ENCODE data around the gene PRKAG1. TPM values are rescaled to one million over a fixed set of nuclear protein-coding genes. Genes with fewer than 3 reads are reported as not detected.

PRKAG1 gene
- total RNA-seq, 1 experiment from 2014 or later = 66.5 TPM

- Histone ChIP-seq H3K9me3 (ENCODE audit: low read length) (no peaks in the 10 kb centered on the region), H3K4me1 (ENCODE audit: insufficient read depth, low read length) (peaks cover 20% of the 10 kb centered on the region), H3K9ac (ENCODE audit: low read length) (no peak overlapping the region), H3F3A (ENCODE audit: low read length, unreplicated experiment) (no peaks in the 10 kb centered on the region), H3K4me3 (ENCODE audit: low read length) (no peak overlapping the region), H3K79me2 (ENCODE audit: low read length) (peaks cover 9% of the 10 kb centered on the region), H3K27ac (ENCODE audit: low read length) (peak overlapping the region; percentile 27), H3K9me2 (replicated peaks; ENCODE audit: low read length) (no peaks in the 10 kb centered on the region), H3K4me2 (ENCODE audit: low read length) (peak overlapping the region; percentile 48), H3K36me3 (ENCODE audit: low read depth, low read length) (no peaks in the 10 kb centered on the region), H4K20me1 (ENCODE audit: low read length) (no peaks in the 10 kb centered on the region), H2AFZ (ENCODE audit: low read length) (peak overlapping the region; percentile 29; the same call in 1 of the 2 replicates), H3K27me3 (ENCODE audit: low read length) (no peaks in the 10 kb centered on the region)
- TF ChIP-seq EZH2 (IDR thresholded peaks at IDR 0.05; ENCODE audit: low read length, unreplicated experiment) = no peak
- TF ChIP-seq CTCF (conservative IDR thresholded peaks at IDR 0.05; ENCODE audit: low read depth, low read length) = no peak
- TF ChIP-seq EZH2phosphoT487 (IDR thresholded peaks at IDR 0.05; ENCODE audit: borderline replicate concordance, low read length) = no peak
- intact Hi-C loops (cut with micrococcal nuclease) = no loop called here
- ChIA-PET POLR2A (ENCODE audit: unreplicated experiment) (no interaction called here), CTCF (interaction anchor here (0.6 kb wide), 1 partner anchor 56 kb away, joined by 4 read pairs; no protein-coding TSS in a partner anchor)
- ATAC-seq (peak; percentile 8), DNase-seq (peak; percentile 72)
- no TSS peak for BruUV-seq (replicated peaks)
Measured at GRCh38 chr12:48961331-48961730, 57.2 kb downstream of the PRKAG1 start.

GRCh38 chr12:48960834-48961233 is 57.7 kb downstream of the PRKAG1 start:
- H3K36me3 ChIP-seq (ENCODE audit: low read depth, low read length) = no peaks in the 10 kb centered on the region
- H3K9ac ChIP-seq (ENCODE audit: low read length) = no peak overlapping the region
- ATAC-seq (no peak), DNase-seq (no peak)
- H3F3A ChIP-seq (ENCODE audit: low read length, unreplicated experiment) = no peaks in the 10 kb centered on the region
- no peaks in the 10 kb centered on the region for H3K27me3 ChIP-seq (ENCODE audit: low read length)
- peaks cover 3% of the 10 kb centered on the region for H4K20me1 ChIP-seq (ENCODE audit: low read length)
- H3K27ac ChIP-seq (ENCODE audit: low read length) = no peak overlapping the region
- H2AFZ ChIP-seq (ENCODE audit: low read length) = no peak overlapping the region
- H3K9me3 ChIP-seq (ENCODE audit: low read length) = no peaks in the 10 kb centered on the region
- H3K4me1 ChIP-seq (ENCODE audit: insufficient read depth, low read length) = peaks cover 22% of the 10 kb centered on the region
- TF ChIP-seq CTCF (conservative IDR thresholded peaks at IDR 0.05; ENCODE audit: low read depth, low read length) (no peak), EZH2 (IDR thresholded peaks at IDR 0.05; ENCODE audit: low read length, unreplicated experiment) (no peak), EZH2phosphoT487 (IDR thresholded peaks at IDR 0.05; ENCODE audit: borderline replicate concordance, low read length) (no peak)
- no peak overlapping the region for H3K4me3 ChIP-seq (ENCODE audit: low read length)
- CTCF ChIA-PET = no interaction called here
- no peaks in the 10 kb centered on the region for H3K9me2 ChIP-seq (replicated peaks; ENCODE audit: low read length)
- BruUV-seq (replicated peaks) = no TSS peak
- POLR2A ChIA-PET (ENCODE audit: unreplicated experiment) = no interaction called here
- peaks cover 14% of the 10 kb centered on the region for H3K79me2 ChIP-seq (ENCODE audit: low read length)
- H3K4me2 ChIP-seq (ENCODE audit: low read length) = peak overlapping the region; percentile 48
- intact Hi-C loops (cut with micrococcal nuclease) = no loop called here

DNA sequence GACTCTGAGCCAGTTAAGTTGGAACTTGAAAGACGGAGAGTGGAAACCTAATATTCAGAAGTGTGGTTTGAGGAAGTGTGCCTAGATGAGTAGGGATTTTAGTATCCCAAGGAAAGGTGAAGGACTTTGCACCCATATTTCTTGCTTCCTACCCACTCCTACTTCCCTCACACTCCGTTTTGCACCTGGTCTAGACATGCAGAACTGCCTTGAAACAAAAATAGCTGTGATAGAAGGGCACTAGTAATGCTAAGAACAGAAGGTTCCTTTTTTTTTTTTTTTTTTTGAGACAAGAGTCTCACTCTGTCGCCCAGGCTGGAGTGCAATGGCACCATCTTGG is 60.6 kb downstream of the PRKAG1 start:
- no TSS peak for BruUV-seq (replicated peaks)
- peaks cover 42% of the 10 kb centered on the region for H3K79me2 ChIP-seq (ENCODE audit: low read length)
- POLR2A ChIA-PET (ENCODE audit: unreplicated experiment) = no interaction called here
- H3K9me3 ChIP-seq (ENCODE audit: low read length) = no peaks in the 10 kb centered on the region
- peak overlapping the region; percentile 91 for H2AFZ ChIP-seq (ENCODE audit: low read length)
- ATAC-seq = no peak
- intact Hi-C loops (cut with micrococcal nuclease) = no loop called here
- peaks cover 30% of the 10 kb centered on the region for H4K20me1 ChIP-seq (ENCODE audit: low read length)
- no peaks in the 10 kb centered on the region for H3F3A ChIP-seq (ENCODE audit: low read length, unreplicated experiment)
- CTCF ChIA-PET = interaction anchor here (0.6 kb wide), 1 partner anchor 60 kb away, joined by 5 read pairs; the partner anchor contains the start of gene PRKAG1
- peak overlapping the region; percentile 96 for H3K4me3 ChIP-seq (ENCODE audit: low read length)
- DNase-seq = no peak
- H3K36me3 ChIP-seq (ENCODE audit: low read depth, low read length) = peaks cover 21% of the 10 kb centered on the region; the same call in 1 of the 2 replicates
- H3K9ac ChIP-seq (ENCODE audit: low read length) = peak overlapping the region; percentile 89
- H3K9me2 ChIP-seq (replicated peaks; ENCODE audit: low read length) = no peaks in the 10 kb centered on the region
- peaks cover 32% of the 10 kb centered on the region for H3K4me1 ChIP-seq (ENCODE audit: insufficient read depth, low read length)
- no peak for TF ChIP-seq EZH2 (IDR thresholded peaks at IDR 0.05; ENCODE audit: low read length, unreplicated experiment)
- no peak for TF ChIP-seq EZH2phosphoT487 (IDR thresholded peaks at IDR 0.05; ENCODE audit: borderline replicate concordance, low read length)
- TF ChIP-seq CTCF (conservative IDR thresholded peaks at IDR 0.05; ENCODE audit: low read depth, low read length) = no peak
- peak overlapping the region; percentile 88 for H3K4me2 ChIP-seq (ENCODE audit: low read length)
- no peak overlapping the region for H3K27ac ChIP-seq (ENCODE audit: low read length)
- H3K27me3 ChIP-seq (ENCODE audit: low read length) = no peaks in the 10 kb centered on the region
